Activated gamma-delta T cell (primary cell): Measurements from ENCODE around the gene TGFA.

Source experiments
- DNase-seq: peaks from one replicate; lab custom pipeline; 2025; lab: John Stamatoyannopoulos, UW

Gene TGFA

GRCh38 chr2:70552501-70553333 is 909 bp downstream of the TGFA start:
- DNase-seq: peak; percentile 9

- DNase-seq: no peak
Observed at GRCh38 chr2:70551167-70551566, 2.5 kb downstream of the TGFA start.

GRCh38 chr2:70549962-70550361 is 3.7 kb downstream of the TGFA start:
- no peak for DNase-seq

GRCh38 chr2:70549064-70549710 is 4.4 kb downstream of the TGFA start:
- DNase-seq: no peak

- DNase-seq: no peak
Observed at GRCh38 chr2:70548233-70548632, 5.4 kb downstream of the TGFA start.

GRCh38 chr2:70546885-70547284 is 6.7 kb downstream of the TGFA start:
- DNase-seq: no peak

- DNase-seq: no peak
Observed at GRCh38 chr2:70546376-70546775, 7.2 kb downstream of the TGFA start.

GRCh38 chr2:70541481-70542020 is 12.1 kb downstream of the TGFA start:
- DNase-seq: no peak

- no peak for DNase-seq
Observed at GRCh38 chr2:70537840-70538239, 15.8 kb downstream of the TGFA start.

- no peak for DNase-seq
Observed at GRCh38 chr2:70536517-70537055, 17.0 kb downstream of the TGFA start.

- DNase-seq: no peak
Observed at GRCh38 chr2:70535573-70535972, 18.1 kb downstream of the TGFA start.

- DNase-seq: no peak
Observed at GRCh38 chr2:70534183-70534836, 19.3 kb downstream of the TGFA start.

GRCh38 chr2:70532244-70532935 is 21.2 kb downstream of the TGFA start:
- DNase-seq: no peak

GRCh38 chr2:70531419-70532086 is 22.1 kb downstream of the TGFA start:
- no peak for DNase-seq

GRCh38 chr2:70529610-70530009 is 24.0 kb downstream of the TGFA start:
- DNase-seq: no peak

GRCh38 chr2:70528929-70529328 is 24.7 kb downstream of the TGFA start:
- DNase-seq: no peak

- no peak for DNase-seq
Observed at GRCh38 chr2:70528276-70528675, 25.4 kb downstream of the TGFA start.

- DNase-seq: no peak
Observed at GRCh38 chr2:70527447-70528080, 26.1 kb downstream of the TGFA start.

- DNase-seq: no peak
Observed at GRCh38 chr2:70526126-70526525, 27.5 kb downstream of the TGFA start.

- DNase-seq: no peak
Observed at GRCh38 chr2:70525032-70525431, 28.6 kb downstream of the TGFA start.
